Measurements from ENCODE around the gene PROZ. TPM values are rescaled to one million over a fixed set of nuclear protein-coding genes. Genes with fewer than 3 reads are reported as not detected.
A peak's percentile ranks its signal among the peaks of the same experiment; 100 is the strongest.

Gene PROZ
- total and polyA plus RNA-seq, 2 of the 13 experiments (the other 11 are each of a cell fraction or from before 2014, with no cell fraction given): 5.6 to 22.5 TPM

GRCh38 chr13:113149711-113150549, 8.5 kb upstream of the PROZ start (continued):
- TF ChIP-seq ZBTB49 (CRISPR knock-in tag; IDR thresholded peaks at IDR 0.05; ENCODE audit: borderline replicate concordance) (no peak), PLRG1 (conservative IDR thresholded peaks at IDR 0.05) (no peak), SMYD3 (CRISPR knock-in tag; IDR thresholded peaks at IDR 0.05) (peak; percentile 66; the same call in 1 of the 2 replicates), ZNF275 (CRISPR knock-in tag; IDR thresholded peaks at IDR 0.05; ENCODE audit: borderline replicate concordance) (no peak), RXRB (CRISPR knock-in tag; IDR thresholded peaks at IDR 0.05; ENCODE audit: borderline replicate concordance) (peak; percentile 84), ASH2L (IDR thresholded peaks at IDR 0.05; ENCODE audit: insufficient read length, low read depth, low read length) (peak; percentile 42), ZNF207 (IDR thresholded peaks at IDR 0.05; ENCODE audit: borderline replicate concordance) (no peak), BCL6 (CRISPR knock-in tag; IDR thresholded peaks at IDR 0.05) (peak; percentile 79), ELF3 (CRISPR knock-in tag; IDR thresholded peaks at IDR 0.05) (peak; percentile 39; the same call in 1 of the 2 replicates), MAX (IDR thresholded peaks at IDR 0.05) (no peak), ONECUT2 (CRISPR knock-in tag; IDR thresholded peaks at IDR 0.05) (no peak), HMGXB4 (CRISPR knock-in tag; IDR thresholded peaks at IDR 0.05; ENCODE audit: borderline replicate concordance in 1 of 2, low read depth in 1 of 2) (peak in 1 of 2 experiments; percentile 58; a peak in 2 of 4 replicates), ZFP36L2 (CRISPR knock-in tag; IDR thresholded peaks at IDR 0.05) (no peak), HOXA3 (CRISPR knock-in tag; IDR thresholded peaks at IDR 0.05) (peak; percentile 80), HNF4A (CRISPR knock-in tag; IDR thresholded peaks at IDR 0.05) (peak; percentile 87), SP140L (CRISPR knock-in tag; IDR thresholded peaks at IDR 0.05; ENCODE audit: borderline replicate concordance) (0 out of 2 replicates have a peak, but pooled peaks have one; percentile 44), SMAD3 (CRISPR knock-in tag; IDR thresholded peaks at IDR 0.05) (peak; percentile 56; the same call in 1 of the 2 replicates), HCFC1 (IDR thresholded peaks at IDR 0.05; ENCODE audit: low read depth, low read length) (no peak), ZNF788 (CRISPR knock-in tag; IDR thresholded peaks at IDR 0.05; ENCODE audit: borderline replicate concordance) (peak; percentile 76; the same call in 1 of the 2 replicates), PAF1 (CRISPR knock-in tag; IDR thresholded peaks at IDR 0.05) (no peak), YEATS2 (CRISPR knock-in tag; IDR thresholded peaks at IDR 0.05; ENCODE audit: borderline replicate concordance) (0 out of 2 replicates have a peak, but pooled peaks have one; percentile 32), ZNF503 (CRISPR knock-in tag; IDR thresholded peaks at IDR 0.05) (peak; percentile 52), TCF7 (IDR thresholded peaks at IDR 0.05; ENCODE audit: low read depth) (peak; percentile 58)

Data from HepG2 (cell line).